Trophoblast cell (in vitro differentiated cells and primary cell): ENCODE data around the gene CD226.
"Not testable (repeated sequence)": the region's sequence is repeated elsewhere in the genome, so short reads cannot be mapped to it uniquely, and the experiment has no call there.

Source experiments
- DNase-seq, 2 donors: peaks; one replicate each; pipeline ENCODE4 v3.0.0-alpha.2; 2016
- H2AFZ ChIP-seq: 2 replicates; pipeline ENCODE4 v1.6.1; 2013; ENCODE audit warnings: low read length, moderate library complexity, mild to moderate bottlenecking; ENCODE audit not compliant: insufficient read depth, poor library complexity
- H2AK5ac ChIP-seq: 2 replicates; pipeline ENCODE4 v1.6.1; 2013; ENCODE audit warnings: mild to moderate bottlenecking, low read length
- H2BK120ac ChIP-seq: 2 replicates; pipeline ENCODE4 v1.6.1; 2013; ENCODE audit warnings: low read length, mild to moderate bottlenecking, moderate library complexity; ENCODE audit not compliant: insufficient read depth, poor library complexity
- H2BK12ac ChIP-seq: 2 replicates; pipeline ENCODE4 v1.6.1; 2013; ENCODE audit warnings: mild to moderate bottlenecking, low read length, moderate library complexity
- H2BK5ac ChIP-seq: 2 replicates; pipeline ENCODE4 v1.6.1; 2013; ENCODE audit warnings: low read length, low read depth, moderate library complexity, mild to moderate bottlenecking; ENCODE audit not compliant: poor library complexity
- H3K14ac ChIP-seq: 2 replicates; pipeline ENCODE4 v1.6.1; 2013; ENCODE audit warnings: mild to moderate bottlenecking, low read length
- H3K18ac ChIP-seq: 2 replicates; pipeline ENCODE4 v1.6.1; 2013; ENCODE audit warnings: mild to moderate bottlenecking, low read length
- H3K23ac ChIP-seq: 2 replicates; pipeline ENCODE4 v1.6.1; 2013; ENCODE audit warnings: low read length
- H3K27ac ChIP-seq: 2 replicates; pipeline ENCODE4 v1.5.1; 2013; ENCODE audit warnings: low read depth, mild to moderate bottlenecking, inconsistent platforms, low read length, moderate library complexity
- H3K27me3 ChIP-seq: 2 replicates; pipeline ENCODE4 v1.6.1; 2013; ENCODE audit warnings: inconsistent platforms, mild to moderate bottlenecking, low read length, moderate library complexity; ENCODE audit not compliant: insufficient read depth
- H3K36me3 ChIP-seq, 2 experiments: 1 replicate in 1 of 2; 2 replicates in 1 of 2; pipeline ENCODE4 v1.6.1; 2013; ENCODE audit warnings: low read length in 2 of 2, mild to moderate bottlenecking in 2 of 2, moderate library complexity in 1 of 2; ENCODE audit not compliant: insufficient read depth in 2 of 2, control insufficient read depth in 1 of 2
- H3K4ac ChIP-seq: 2 replicates; pipeline ENCODE4 v1.6.1; 2013; ENCODE audit warnings: low read depth, mild to moderate bottlenecking, low read length, moderate library complexity
- H3K4me1 ChIP-seq, 2 experiments: 1 replicate in 1 of 2; 2 replicates in 1 of 2; pipeline ENCODE4 v1.6.1; 2013; ENCODE audit warnings: low read length in 2 of 2, mild to moderate bottlenecking in 2 of 2, moderate library complexity in 1 of 2; ENCODE audit not compliant: insufficient read depth in 2 of 2, control insufficient read depth in 1 of 2
- H3K4me2 ChIP-seq: 2 replicates; pipeline ENCODE4 v1.6.1; 2013; ENCODE audit warnings: inconsistent platforms, mild to moderate bottlenecking, low read length, moderate library complexity
- H3K4me3 ChIP-seq: 2 replicates; pipeline ENCODE4 v1.5.1; 2013; ENCODE audit warnings: mild to moderate bottlenecking, low read depth, low read length, inconsistent platforms
- H3K79me1 ChIP-seq: one replicate; pipeline ENCODE4 v1.6.1; 2013; ENCODE audit warnings: low read length
- H3K79me2 ChIP-seq: 2 replicates; pipeline ENCODE4 v1.6.1; 2013; ENCODE audit warnings: low read length, mild to moderate bottlenecking; ENCODE audit not compliant: control insufficient read depth, insufficient read depth, poor library complexity
- H3K9ac ChIP-seq: 2 replicates; pipeline ENCODE4 v1.6.1; 2013; ENCODE audit warnings: mild to moderate bottlenecking, low read length
- H3K9me3 ChIP-seq: 2 replicates; pipeline ENCODE4 v1.6.1; 2013; ENCODE audit warnings: low read depth, mild to moderate bottlenecking, control low read depth, inconsistent platforms, low read length; ENCODE audit not compliant: insufficient read depth
- H4K12ac ChIP-seq: 2 replicates; pipeline ENCODE4 v1.6.1; 2013; ENCODE audit warnings: low read depth, mild to moderate bottlenecking, low read length, moderate library complexity
- H4K8ac ChIP-seq: 2 replicates; pipeline ENCODE4 v1.6.1; 2013; ENCODE audit warnings: low read depth, mild to moderate bottlenecking, low read length, moderate library complexity
- H4K91ac ChIP-seq: one replicate; pipeline ENCODE4 v1.6.1; 2013; ENCODE audit warnings: low read depth, mild to moderate bottlenecking, low read length, moderate library complexity
- WGBS: extraction: QIAGEN DNeasy Blood & Tissue Kit; methylation state at CpG from one replicate; pipeline ENCODE4 v1.1.7; 2013; ENCODE audit warnings: missing lambda C conversion rate; ENCODE audit not compliant: insufficient read length, insufficient coverage; ENCODE audit errors: extremely low coverage; 5-methylcytosine and 5-hydroxymethylcytosine counted together

Gene CD226

GRCh38 chr18:69883781-69884180 is 63.9 kb downstream of the CD226 start:
- Histone ChIP-seq H2AK5ac (no peak overlapping the region), H2AFZ (no peak overlapping the region), H3K4me1 (no peaks in the 10 kb centered on the region), H4K8ac (no peak overlapping the region), H3K79me1 (no peaks in the 10 kb centered on the region), H3K4me3 (no peak overlapping the region), H3K23ac (no peak overlapping the region), H2BK12ac (no peak overlapping the region), H3K4ac (no peak overlapping the region), H3K4me2 (no peak overlapping the region), H3K79me2 (no peaks in the 10 kb centered on the region), H3K9me3 (peaks cover 2% of the 10 kb centered on the region), H3K18ac (no peak overlapping the region), H3K27me3 (no peaks in the 10 kb centered on the region), H3K14ac (no peak overlapping the region), H4K91ac (no peak overlapping the region), H3K36me3 (no peaks in the 10 kb centered on the region), H3K9ac (no peak overlapping the region), H3K27ac (no peak overlapping the region), H2BK5ac (no peak overlapping the region), H4K12ac (no peak overlapping the region), H2BK120ac (no peak overlapping the region)
- no CpG with 5 or more reads among the region's 3 CpGs for WGBS
- DNase-seq, result no peak

GRCh38 chr18:69882965-69883668 is 64.6 kb downstream of the CD226 start:
- Histone ChIP-seq H4K12ac (no peak overlapping the region), H2AK5ac (no peak overlapping the region), H2BK5ac (no peak overlapping the region), H4K91ac (no peak overlapping the region), H3K4me3 (no peak overlapping the region), H2BK12ac (no peak overlapping the region), H3K27ac (no peak overlapping the region), H3K18ac (no peak overlapping the region), H3K79me2 (no peaks in the 10 kb centered on the region), H3K9ac (no peak overlapping the region), H3K4me2 (no peak overlapping the region), H4K8ac (no peak overlapping the region), H3K27me3 (no peaks in the 10 kb centered on the region), H3K4me1 (no peaks in the 10 kb centered on the region), H3K36me3 (no peaks in the 10 kb centered on the region), H3K4ac (no peak overlapping the region), H3K79me1 (no peaks in the 10 kb centered on the region), H3K23ac (no peak overlapping the region), H2BK120ac (no peak overlapping the region), H2AFZ (no peak overlapping the region), H3K9me3 (peaks cover 2% of the 10 kb centered on the region), H3K14ac (no peak overlapping the region)
- no peak for DNase-seq
- WGBS, result no CpG with 5 or more reads among the region's 6 CpGs

GRCh38 chr18:69880083-69880482 is 67.6 kb downstream of the CD226 start:
- Histone ChIP-seq H2BK120ac (no peak overlapping the region), H3K4me3 (no peak overlapping the region), H2AFZ (no peak overlapping the region), H3K23ac (no peak overlapping the region), H3K79me2 (no peaks in the 10 kb centered on the region), H3K18ac (no peak overlapping the region), H3K9me3 (no peaks in the 10 kb centered on the region), H4K12ac (no peak overlapping the region), H3K36me3 (no peaks in the 10 kb centered on the region), H3K79me1 (no peaks in the 10 kb centered on the region), H3K4ac (no peak overlapping the region), H3K27me3 (no peaks in the 10 kb centered on the region), H2BK12ac (no peak overlapping the region), H3K27ac (no peak overlapping the region), H3K14ac (no peak overlapping the region), H2AK5ac (no peak overlapping the region), H3K9ac (no peak overlapping the region), H2BK5ac (no peak overlapping the region), H3K4me1 (no peaks in the 10 kb centered on the region), H4K8ac (no peak overlapping the region), H4K91ac (no peak overlapping the region), H3K4me2 (no peak overlapping the region)
- DNase-seq, result no peak
- no CpG with 5 or more reads among the region's 3 CpGs for WGBS

GRCh38 chr18:69879051-69879450 is 68.6 kb downstream of the CD226 start:
- not testable (repeated sequence) for H3K4me2 ChIP-seq, H3K9me3 ChIP-seq, H2AFZ ChIP-seq, H3K27ac ChIP-seq, H3K4ac ChIP-seq, H2BK5ac ChIP-seq, H3K18ac ChIP-seq, H3K4me3 ChIP-seq, H2BK120ac ChIP-seq, H3K4me1 ChIP-seq, H4K12ac ChIP-seq, H4K8ac ChIP-seq, H3K23ac ChIP-seq, H2BK12ac ChIP-seq, DNase-seq, H3K79me2 ChIP-seq, H3K27me3 ChIP-seq, H4K91ac ChIP-seq, H3K36me3 ChIP-seq, H2AK5ac ChIP-seq, H3K79me1 ChIP-seq, H3K14ac ChIP-seq, H3K9ac ChIP-seq
- no CpG with 5 or more reads among the region's 3 CpGs for WGBS
